GM21576 (cell line): Measurements from ENCODE around the gene CCDC191.

Experiments
- ATAC-seq: cut with Tn5 transposase; IDR thresholded peaks from one replicate; pipeline ENCODE4 v1.9.1; 2021; ENCODE audit warnings: mild to moderate bottlenecking, moderate library complexity; ENCODE audit not compliant: unreplicated experiment

The CCDC191 gene

GRCh38 chr3:114056130-114057010 lies at the start of gene CCDC191, which contains the start of gene QTRT2:
TSS of gene CCDC191 (minus strand) at chr3:114056526. CDS start at chr3:114056466, 60 bp downstream.
TSS of gene QTRT2 (plus strand) at chr3:114056737. CDS start at chr3:114065258, 8,521 bp downstream.
- peak; percentile 97 for ATAC-seq

- no peak for ATAC-seq
These were observed 48.1 kb upstream of the CCDC191 start for GRCh38 chr3:114104414-114104813.

- no peak for ATAC-seq
These were observed 47.5 kb upstream of the CCDC191 start for GRCh38 chr3:114103858-114104257.

GRCh38 chr3:114103181-114103580 lies 46.9 kb upstream of the CCDC191 start:
- no peak for ATAC-seq

GRCh38 chr3:114101101-114101500 lies 44.8 kb upstream of the CCDC191 start:
- no peak for ATAC-seq

- ATAC-seq = no peak
These were observed 39.5 kb upstream of the CCDC191 start for GRCh38 chr3:114095796-114096195.

- ATAC-seq = no peak
These were observed 37.3 kb upstream of the CCDC191 start for GRCh38 chr3:114093596-114093995.

- ATAC-seq = no peak
These were observed 36.7 kb upstream of the CCDC191 start for GRCh38 chr3:114093016-114093380.

- ATAC-seq = no peak
These were observed 36.1 kb upstream of the CCDC191 start for GRCh38 chr3:114092151-114093015.

- no peak for ATAC-seq
These were observed 33.3 kb upstream of the CCDC191 start for GRCh38 chr3:114089675-114090074.

GRCh38 chr3:114086356-114086755 lies 30.0 kb upstream of the CCDC191 start:
- ATAC-seq = no peak

GRCh38 chr3:114083112-114083511 lies 26.8 kb upstream of the CCDC191 start:
- no peak for ATAC-seq

GRCh38 chr3:114081037-114081436 lies 24.7 kb upstream of the CCDC191 start:
- no peak for ATAC-seq

GRCh38 chr3:114080201-114080600 lies 23.9 kb upstream of the CCDC191 start:
- no peak for ATAC-seq

GRCh38 chr3:114079761-114080160 lies 23.4 kb upstream of the CCDC191 start:
- no peak for ATAC-seq

GRCh38 chr3:114078126-114078525 lies 21.8 kb upstream of the CCDC191 start:
- ATAC-seq = no peak

- ATAC-seq = no peak
These were observed 20.4 kb upstream of the CCDC191 start for GRCh38 chr3:114076711-114077110.

GRCh38 chr3:114071786-114072185 lies 15.5 kb upstream of the CCDC191 start:
- ATAC-seq = no peak

GRCh38 chr3:114068336-114068735 lies 12.0 kb upstream of the CCDC191 start:
- no peak for ATAC-seq

GRCh38 chr3:114067804-114068203 lies 11.5 kb upstream of the CCDC191 start:
- ATAC-seq = no peak

- no peak for ATAC-seq
These were observed 4.8 kb upstream of the CCDC191 start for GRCh38 chr3:114060906-114061655.
